GM18508 (cell line): Measurements from ENCODE around the gene MAPK11.

ENCODE experiments used
- ATAC-seq: cut with Tn5 transposase; IDR thresholded peaks from one replicate; pipeline ENCODE4 v1.9.1; 2021; ENCODE audit warnings: moderate number of reproducible peaks; ENCODE audit not compliant: insufficient read depth, unreplicated experiment

The MAPK11 gene

GRCh38 chr22:50297510-50298265 is 27.5 kb upstream of the MAPK11 start:
- no peak for ATAC-seq

- no peak for ATAC-seq
Measured at GRCh38 chr22:50296658-50297490, 26.7 kb upstream of the MAPK11 start.

DNA sequence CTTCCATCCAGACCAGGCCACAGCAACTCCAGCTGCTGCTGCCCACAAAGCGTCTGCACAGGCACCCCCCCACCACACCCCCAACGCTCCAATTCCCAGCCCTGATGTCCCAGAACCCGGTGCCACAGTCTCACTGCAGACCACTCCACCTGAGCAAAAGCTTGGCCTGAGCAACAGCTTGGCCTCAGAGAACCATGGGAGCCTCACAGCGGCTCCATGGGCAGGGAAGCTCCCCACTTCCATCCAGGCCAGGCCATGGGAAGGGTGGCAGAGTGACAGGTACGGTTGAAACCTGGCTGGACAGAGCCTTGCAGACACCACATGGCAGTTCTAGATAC is 24.1 kb upstream of the MAPK11 start:
- ATAC-seq, result no peak

GRCh38 chr22:50293441-50294318 is 23.5 kb upstream of the MAPK11 start:
- ATAC-seq, result no peak

GRCh38 chr22:50292643-50293440 is 22.7 kb upstream of the MAPK11 start:
- ATAC-seq, result no peak

DNA sequence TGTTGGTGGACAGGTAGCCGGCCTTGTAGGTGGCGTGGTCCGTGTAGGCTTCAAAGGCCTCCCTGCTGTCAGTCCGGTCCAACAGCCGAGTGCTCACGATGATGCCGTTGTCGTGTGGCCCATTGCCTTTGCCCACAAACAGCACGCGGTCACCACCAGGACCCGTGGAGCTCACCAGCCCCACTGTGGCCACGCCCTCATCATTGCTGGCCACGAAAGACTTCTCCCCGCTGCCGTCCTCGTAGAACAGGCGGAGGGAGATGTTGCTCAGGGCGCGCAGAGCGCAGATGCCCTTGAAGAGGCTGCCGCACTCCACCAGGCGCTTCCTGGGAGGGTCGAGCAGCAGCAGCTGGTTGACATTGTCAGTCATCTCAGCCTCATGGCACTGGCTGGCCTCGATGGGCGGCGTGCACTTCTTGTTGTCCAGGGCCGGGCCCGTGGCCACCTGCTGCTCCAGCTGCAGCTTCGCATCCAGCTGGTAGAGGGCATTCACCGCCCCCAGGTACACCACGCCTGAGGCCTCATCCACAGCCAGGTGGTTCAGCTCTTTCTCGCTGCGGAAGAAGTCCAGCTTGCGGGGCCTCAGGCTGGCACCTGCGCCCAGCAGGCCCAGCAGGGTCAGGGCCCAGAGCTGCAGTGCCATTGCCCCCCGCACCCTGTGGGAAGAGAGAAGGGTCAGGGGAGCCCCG is 19.9 kb upstream of the MAPK11 start:
- no peak for ATAC-seq

GRCh38 chr22:50289151-50289941 is 19.2 kb upstream of the MAPK11 start:
- ATAC-seq, result no peak

DNA sequence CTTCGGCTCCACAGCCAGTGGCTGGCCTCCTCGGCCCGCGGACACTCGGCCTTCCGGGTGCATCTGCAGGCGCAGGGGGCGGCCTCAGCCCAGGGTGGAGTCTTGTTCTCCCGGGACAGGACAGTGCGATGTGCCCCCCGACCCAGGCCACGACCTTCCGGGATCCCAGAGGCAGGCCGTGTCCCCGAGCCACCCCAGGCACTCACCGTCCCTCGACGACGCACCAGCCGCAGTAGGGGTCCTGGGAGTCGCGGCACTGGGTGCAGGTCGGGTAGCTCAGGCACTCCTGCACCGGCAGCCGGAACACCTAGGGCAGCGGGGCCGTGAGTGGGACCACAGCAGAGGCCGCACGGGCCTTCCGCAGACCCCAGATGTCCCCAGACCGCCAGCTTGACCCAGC is 17.6 kb upstream of the MAPK11 start:
- ATAC-seq, result no peak

GRCh38 chr22:50286701-50287318 is 16.6 kb upstream of the MAPK11 start:
- ATAC-seq, result no peak

DNA sequence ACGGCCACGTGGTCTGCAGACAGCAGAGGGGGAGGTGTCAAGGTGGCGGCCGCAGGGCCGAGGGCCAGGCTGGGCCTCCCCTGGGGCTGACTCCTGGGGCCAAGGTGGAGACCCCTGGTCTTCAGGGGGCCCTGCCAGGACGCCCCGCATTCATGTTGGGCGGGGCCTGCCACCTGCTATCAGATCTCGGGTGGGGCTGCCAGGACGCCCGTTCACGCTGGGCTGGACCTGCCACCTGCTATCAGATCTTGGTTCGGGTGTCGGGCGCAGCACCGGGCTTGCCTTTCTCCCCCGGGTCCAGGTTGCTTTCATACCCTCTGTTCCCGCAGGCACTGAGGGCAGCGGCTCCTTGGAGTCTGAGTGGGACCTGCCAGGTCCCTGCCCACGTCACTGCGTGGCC is 16.1 kb upstream of the MAPK11 start:
- no peak for ATAC-seq

GRCh38 chr22:50285568-50286229 is 15.5 kb upstream of the MAPK11 start:
- no peak for ATAC-seq

GRCh38 chr22:50284479-50284878 is 14.3 kb upstream of the MAPK11 start:
- ATAC-seq, result no peak

- no peak for ATAC-seq
Measured at GRCh38 chr22:50283821-50284220, 13.6 kb upstream of the MAPK11 start.

- no peak for ATAC-seq
Measured at GRCh38 chr22:50282361-50283155, 12.4 kb upstream of the MAPK11 start.

- ATAC-seq, result no peak
Measured at GRCh38 chr22:50281957-50282356, 11.8 kb upstream of the MAPK11 start.

- ATAC-seq, result no peak
Measured at GRCh38 chr22:50281384-50281760, 11.2 kb upstream of the MAPK11 start.
